Stimulated activated CD4-positive, alpha-beta T cell treated with anti-CD3 and anti-CD28 coated beads, Interleukin-2, amount 100 ng/mL, for 24 hours (primary cell): Measurements from ENCODE around the gene UBR7.

Experiments used
- DNase-seq, 2 donors: peaks; one replicate each; pipeline ENCODE4 v3.0.0-alpha.2; 2020

Gene UBR7

DNA sequence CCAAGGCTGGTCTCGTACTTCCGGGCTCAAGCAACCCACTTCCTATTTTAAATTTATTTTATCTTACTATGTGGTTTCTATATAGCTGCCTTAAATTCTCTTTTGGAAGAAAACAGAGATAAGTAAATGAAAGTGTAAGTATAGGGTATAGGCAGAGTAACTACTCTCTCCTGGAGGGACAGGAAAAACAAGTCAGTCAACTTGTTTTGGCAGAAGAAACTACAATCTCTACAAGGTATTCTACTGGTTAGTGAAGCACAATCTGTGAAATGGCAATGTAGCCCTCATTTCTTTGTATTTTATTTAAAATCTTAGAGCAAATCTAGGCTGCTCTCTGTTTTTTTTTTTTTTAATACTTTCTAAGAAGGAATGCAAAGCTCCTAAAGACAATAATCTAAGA, 55.4 kb downstream of the UBR7 start:
- DNase-seq: no peak

DNA sequence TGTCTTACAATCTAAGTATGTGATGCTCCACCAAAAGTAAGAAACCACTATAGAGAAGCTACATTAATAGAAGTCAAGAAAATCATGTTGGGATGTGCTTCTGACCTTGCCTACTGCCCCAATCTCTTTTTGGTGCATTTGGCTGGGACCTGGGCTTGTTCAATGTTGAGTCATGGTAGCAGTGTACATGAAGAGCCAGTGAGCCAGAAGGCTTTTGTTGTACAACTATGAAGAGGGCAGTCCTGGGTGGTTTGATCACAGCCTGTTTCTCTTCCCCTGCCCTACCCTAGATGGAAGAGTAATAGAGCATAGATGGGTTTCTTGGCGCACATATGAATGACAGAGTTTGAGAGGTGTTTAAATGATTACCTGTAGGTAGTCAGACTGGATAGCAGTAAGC, 56.4 kb downstream of the UBR7 start:
- no peak for DNase-seq

DNA sequence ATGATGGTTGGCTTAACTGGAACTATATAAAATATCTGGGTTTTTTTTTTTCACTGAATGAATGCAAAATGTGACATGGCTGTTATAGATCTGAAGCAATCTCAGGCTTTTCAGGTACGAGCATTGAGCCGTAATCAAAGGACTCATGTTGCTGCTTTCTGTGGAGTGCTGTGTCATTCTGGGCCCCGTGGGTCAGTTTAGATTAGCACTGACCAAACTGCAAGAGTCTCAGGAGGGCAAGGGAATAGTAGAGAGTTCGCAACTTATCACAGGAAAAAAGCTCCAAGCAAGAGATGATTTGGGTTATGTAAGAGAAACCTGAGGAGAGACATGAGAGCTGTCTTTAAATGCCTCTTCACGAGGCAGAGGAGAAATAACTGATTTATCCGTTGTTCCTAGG, 59.1 kb downstream of the UBR7 start:
- no peak for DNase-seq

DNA sequence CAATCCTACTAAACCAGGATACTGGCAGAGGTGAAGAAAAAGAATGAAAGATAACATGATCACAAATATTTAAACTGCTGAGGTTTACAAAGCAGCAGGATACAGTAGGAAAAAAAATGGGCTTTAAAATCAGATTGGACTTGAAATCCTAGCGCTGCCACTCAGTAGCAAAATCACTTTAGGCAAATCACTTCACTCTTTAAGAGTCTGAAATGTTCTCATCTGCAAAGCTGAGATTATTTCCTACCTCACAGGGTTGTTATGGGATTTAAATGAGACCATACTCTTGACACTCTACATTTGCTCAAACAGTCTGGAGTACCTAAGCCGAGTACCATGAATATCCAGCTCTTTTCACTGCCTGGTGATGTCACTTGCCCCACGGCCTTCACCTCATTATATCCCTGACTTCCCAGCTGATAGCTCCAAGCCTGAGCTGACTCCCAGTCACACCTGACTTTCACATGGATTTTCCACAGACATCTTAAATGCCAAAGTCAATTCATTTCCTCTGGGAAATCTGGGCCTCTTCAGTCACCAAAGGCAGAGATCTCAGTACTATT, 60.2 kb downstream of the UBR7 start:
- DNase-seq: no peak

DNA sequence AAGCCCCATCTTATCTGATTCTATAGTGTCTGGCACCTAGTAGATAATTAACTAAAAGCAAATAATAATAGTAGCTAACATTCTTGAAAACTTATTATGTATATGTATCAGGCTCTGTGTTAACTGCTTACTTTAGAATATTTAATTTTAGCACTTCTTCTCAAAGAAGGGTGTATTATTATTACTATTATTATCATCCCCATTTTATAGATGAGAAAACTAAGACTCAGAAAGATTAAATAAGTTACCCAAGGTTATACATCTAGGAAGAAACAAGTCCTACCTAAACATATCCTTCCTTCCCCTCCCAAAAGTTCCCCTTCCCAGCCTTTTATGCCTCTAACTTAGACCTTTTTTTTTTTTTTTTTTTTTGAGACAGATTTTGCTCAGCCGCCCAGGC, 61.4 kb downstream of the UBR7 start:
- DNase-seq: no peak

DNA sequence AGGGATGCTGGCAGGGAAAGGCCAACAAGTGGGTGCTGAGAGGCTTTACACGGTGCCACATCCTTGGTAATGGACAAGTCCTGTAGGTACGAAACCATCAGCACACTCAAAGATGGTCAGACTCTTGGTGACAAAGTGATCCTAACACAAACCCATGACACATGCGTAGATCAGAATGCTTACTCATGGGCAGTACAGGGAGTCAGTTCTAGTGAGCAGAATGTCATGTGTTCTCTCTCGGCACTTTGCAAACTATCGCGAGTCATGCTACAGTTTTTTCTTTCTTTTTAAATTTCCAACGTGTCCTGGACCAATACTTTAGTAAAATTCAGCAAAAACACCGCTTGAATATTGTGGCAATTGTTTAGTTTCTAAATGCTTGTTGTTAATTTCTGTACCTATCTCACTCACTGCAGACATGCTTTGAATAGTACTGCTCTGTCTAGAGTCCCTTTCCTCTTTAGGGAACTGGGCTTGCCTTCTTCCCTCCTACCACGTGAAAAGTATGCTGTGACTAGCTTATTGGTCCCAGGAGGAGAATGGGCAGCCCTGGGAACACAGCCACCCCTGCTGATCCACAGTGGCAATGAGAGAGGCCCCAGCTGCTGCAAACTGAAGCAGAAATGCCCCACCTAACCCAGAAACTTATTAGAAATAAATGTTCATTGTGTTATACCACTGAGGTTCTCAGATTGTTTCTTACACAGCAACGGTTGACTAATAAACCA, 62.4 kb downstream of the UBR7 start:
- no peak for DNase-seq

DNA sequence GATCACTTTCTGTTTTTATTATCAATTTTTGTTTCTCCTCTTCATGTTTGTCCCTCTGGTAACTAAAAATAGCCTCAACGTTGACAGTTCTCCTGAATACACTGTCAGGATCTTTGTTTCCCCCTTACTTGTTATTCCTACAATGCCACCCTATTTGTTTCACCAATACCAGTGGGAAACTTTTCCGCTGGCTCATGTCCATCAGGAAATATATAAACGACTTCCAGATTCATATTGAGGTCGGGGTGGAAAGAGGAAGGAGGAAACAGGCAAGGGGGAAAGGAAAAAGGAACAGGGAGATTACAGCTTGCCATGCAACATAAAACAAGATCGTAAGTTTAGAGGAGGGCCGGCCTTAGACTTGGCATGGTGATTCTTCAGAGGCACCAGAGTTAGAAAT, 64.1 kb downstream of the UBR7 start:
- DNase-seq: no peak

DNA sequence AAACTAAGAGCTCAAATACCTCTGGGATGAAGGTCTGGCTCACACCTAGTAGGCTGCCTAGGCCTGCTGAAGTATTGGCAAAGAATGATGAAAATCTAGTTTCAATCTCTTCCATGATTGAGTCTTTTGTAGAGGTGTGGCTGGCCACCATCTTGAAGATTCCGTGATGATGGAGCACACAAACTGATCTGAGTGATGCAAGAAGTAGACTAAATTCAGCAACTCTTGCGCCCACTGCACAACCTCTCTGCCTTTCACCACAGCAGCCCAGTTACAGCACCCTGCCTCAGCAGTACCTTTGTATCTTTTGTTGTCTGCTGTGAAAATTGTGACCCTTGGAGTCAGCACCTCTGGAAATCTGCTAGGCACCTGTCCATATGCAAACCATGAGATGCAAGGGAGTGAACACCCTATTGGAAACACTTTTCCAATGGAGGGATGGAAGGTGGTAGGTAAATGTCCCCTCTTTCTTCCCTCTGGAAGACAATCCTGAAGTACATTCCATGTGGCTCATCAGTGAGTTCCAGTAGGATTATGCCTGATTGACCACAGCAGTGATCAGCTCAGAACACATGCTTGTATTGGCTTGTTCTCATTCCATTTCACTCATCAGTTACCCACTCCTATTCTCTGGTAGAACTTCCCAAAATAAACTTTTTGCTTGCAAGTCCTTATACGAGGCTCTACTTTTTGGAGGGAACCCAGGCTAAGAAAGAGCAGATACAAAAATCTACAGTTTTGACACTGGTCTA, 67.2 kb downstream of the UBR7 start:
- no peak for DNase-seq

DNA sequence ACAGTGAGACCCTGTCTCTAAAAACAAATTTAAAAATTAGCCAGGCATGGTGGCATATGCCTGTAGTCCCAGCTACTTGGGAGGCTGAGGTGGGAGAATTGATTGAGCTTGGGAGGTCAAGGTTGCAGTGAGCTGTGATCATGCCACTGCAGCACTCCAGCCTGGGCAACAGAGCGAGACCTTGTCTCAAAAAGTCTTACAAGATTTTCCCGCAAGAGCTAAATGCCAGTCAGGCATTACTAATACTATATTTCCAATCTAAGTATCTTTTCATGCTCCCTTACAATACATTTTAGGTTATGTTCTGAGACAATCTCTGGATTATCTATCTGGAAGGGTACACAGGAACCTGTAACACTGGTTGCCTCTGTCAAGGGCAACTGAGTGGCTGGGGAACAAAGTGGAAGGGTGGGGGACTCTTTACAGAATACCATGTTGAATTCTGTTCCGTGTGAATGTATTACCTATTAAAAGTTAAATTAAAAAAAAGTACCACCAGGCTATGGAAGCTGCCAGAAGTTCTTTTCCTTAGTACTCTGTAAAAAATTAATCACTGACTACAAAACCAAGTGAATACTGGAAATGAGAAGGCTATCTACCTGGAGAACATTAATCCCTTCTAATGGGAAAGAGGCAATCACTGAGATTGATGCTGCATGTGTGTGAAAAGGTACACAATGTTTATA, 69.1 kb downstream of the UBR7 start:
- DNase-seq: no peak
